WTC11 (cell line): ENCODE measurements around the gene RNF224. TPM values are rescaled to one million over a fixed set of nuclear protein-coding genes. Genes with fewer than 3 reads are reported as not detected.

Experiments
- ATAC-seq: fragments of 200-7000 bp; cut with Tn5 transposase; 2 replicates; pipeline ENCODE4 v1.10.0; 2021; ENCODE audit warnings: mild to moderate bottlenecking, moderate library complexity
- CTCF ChIA-PET: fragments of 300-600 bp; sonication (Branson Sonifier 250); formaldehyde crosslinking; loops from one replicate; lab custom pipeline; 2021; ENCODE audit warnings: antibody characterized with exemption; lab: Charles Lee
- POLR2A ChIA-PET: fragments of 350-600 bp; sonication (Branson Sonifier 250); formaldehyde crosslinking; loops from one replicate; lab custom pipeline; 2021; ENCODE audit warnings: antibody characterized with exemption; lab: Charles Lee
- DNase-seq: peaks from one replicate; pipeline ENCODE4 v3.0.0; 2021; ENCODE audit warnings: low spot score
- H3K27ac Mint-ChIP-seq: 2 replicates; pipeline ENCODE4 v1.8.0; 2021; ENCODE audit warnings: mixed read lengths
- H3K27me3 Mint-ChIP-seq: 2 replicates; pipeline ENCODE4 v1.8.0; 2021; ENCODE audit warnings: low read depth, mild to moderate bottlenecking, moderate library complexity, mixed read lengths
- H3K36me3 Mint-ChIP-seq: 2 replicates; pipeline ENCODE4 v1.8.0; 2021; ENCODE audit warnings: mixed read lengths
- H3K4me1 Mint-ChIP-seq: 2 replicates; pipeline ENCODE4 v1.8.0; 2022; ENCODE audit warnings: mixed read lengths
- H3K4me3 Mint-ChIP-seq: 2 replicates; pipeline ENCODE4 v1.8.0; 2021; ENCODE audit warnings: mild to moderate bottlenecking, moderate library complexity, mixed read lengths
- H3K9me3 Mint-ChIP-seq: 2 replicates; pipeline ENCODE4 v1.8.0; 2021; ENCODE audit warnings: mixed read lengths
- AFF4 ChIP-seq: sonication (generic); formaldehyde crosslinking; IDR thresholded peaks from 2 replicates; pipeline ENCODE4 v1.8.1; 2023; ENCODE audit warnings: mild to moderate bottlenecking, missing genetic modification reagents, borderline replicate concordance
- ARID4B ChIP-seq: sonication (generic); formaldehyde crosslinking; IDR thresholded peaks from 2 replicates; pipeline ENCODE4 v1.8.0; 2023; ENCODE audit warnings: missing genetic modification reagents, mild to moderate bottlenecking, borderline replicate concordance
- ATF1 ChIP-seq: sonication (generic); formaldehyde crosslinking; IDR thresholded peaks from 2 replicates; pipeline ENCODE4 v1.8.1; 2023; ENCODE audit warnings: mild to moderate bottlenecking, moderate library complexity, missing genetic modification reagents
- ATF6 ChIP-seq: sonication (generic); formaldehyde crosslinking; IDR thresholded peaks from 2 replicates; pipeline ENCODE4 v1.8.1; 2023; ENCODE audit warnings: mild to moderate bottlenecking, missing genetic modification reagents
- CREM ChIP-seq: sonication (generic); formaldehyde crosslinking; IDR thresholded peaks from 2 replicates; pipeline ENCODE4 v1.8.1; 2022; ENCODE audit warnings: mild to moderate bottlenecking, missing genetic modification reagents, moderate library complexity
- E2F1 ChIP-seq: sonication (generic); formaldehyde crosslinking; IDR thresholded peaks from 2 replicates; pipeline ENCODE4 v1.8.0; 2022; ENCODE audit warnings: mild to moderate bottlenecking, missing genetic modification reagents
- FOXK1 ChIP-seq: sonication (generic); formaldehyde crosslinking; IDR thresholded peaks from 2 replicates; pipeline ENCODE4 v1.8.0; 2022; ENCODE audit warnings: mild to moderate bottlenecking, moderate library complexity, missing genetic modification reagents
- HMGXB4 ChIP-seq: sonication (generic); formaldehyde crosslinking; IDR thresholded peaks from 2 replicates; pipeline ENCODE4 v1.8.1; 2023; ENCODE audit warnings: mild to moderate bottlenecking, moderate library complexity, missing genetic modification reagents
- IRF2 ChIP-seq: sonication (generic); formaldehyde crosslinking; IDR thresholded peaks from 2 replicates; pipeline ENCODE4 v1.8.0; 2022; ENCODE audit warnings: low read depth, missing genetic modification reagents, borderline replicate concordance
- NFATC4 ChIP-seq: fragments of 250-450 bp; sonication (Bioruptor Pico); IDR thresholded peaks from 2 replicates; pipeline ENCODE4 v1.9.0; 2021; ENCODE audit warnings: mild to moderate bottlenecking
- OVOL2 ChIP-seq: fragments of 250-450 bp; sonication (Bioruptor Pico); IDR thresholded peaks from 2 replicates; pipeline ENCODE4 v1.9.0; 2021; ENCODE audit warnings: mild to moderate bottlenecking, borderline replicate concordance
- SP1 ChIP-seq: sonication (generic); formaldehyde crosslinking; conservative IDR thresholded peaks from 2 replicates; pipeline ENCODE4 v1.8.1; 2022; ENCODE audit warnings: missing genetic modification reagents
- ZNF219 ChIP-seq: sonication (generic); formaldehyde crosslinking; IDR thresholded peaks from 2 replicates; pipeline ENCODE4 v1.8.0; 2023; ENCODE audit warnings: missing genetic modification reagents, mild to moderate bottlenecking, borderline replicate concordance
- ZNF232 ChIP-seq: sonication (generic); formaldehyde crosslinking; IDR thresholded peaks from 2 replicates; pipeline ENCODE4 v1.8.0; 2022; ENCODE audit warnings: mild to moderate bottlenecking, missing genetic modification reagents
- ZNF512 ChIP-seq: sonication (generic); formaldehyde crosslinking; IDR thresholded peaks from 2 replicates; pipeline ENCODE4 v1.8.1; 2022; ENCODE audit warnings: missing genetic modification reagents, borderline replicate concordance
- ZSCAN18 ChIP-seq: fragments of 250-450 bp; sonication (Bioruptor Pico); IDR thresholded peaks from 2 replicates; pipeline ENCODE4 v2.1.2; 2022; ENCODE audit warnings: mild to moderate bottlenecking, moderate library complexity
- total RNA-seq: library from RNA; stranded (reverse); gene quantifications from 3 replicates; pipeline ENCODE4 v1.2.3, GENCODE V29; 2021

Gene RNF224
- total RNA-seq, 1 experiment from 2014 or later, result 0.59 TPM

- no peaks in the 10 kb centered on the region for H3K9me3 Mint-ChIP-seq
- no peak overlapping the region; the same call in 1 of the 2 replicates for H3K27ac Mint-ChIP-seq
- H3K27me3 Mint-ChIP-seq, result no peaks in the 10 kb centered on the region
- ChIA-PET POLR2A (no interaction called here), CTCF (interaction anchor here (1.4 to 4.4 kb wide), 2 partner anchors 31 to 34 kb away, joined by 3 to 28 read pairs; partner anchors contain the start of gene NRARP)
- TF ChIP-seq OVOL2, result no peak
- TF ChIP-seq ATF1, result no peak
- TF ChIP-seq ZNF219 (CRISPR knock-in tag), result no peak
- no peak for TF ChIP-seq NFATC4 (CRISPR knock-in tag)
- no peak for TF ChIP-seq SP1 (CRISPR knock-in tag)
- TF ChIP-seq ZSCAN18 (CRISPR knock-in tag), result no peak
- no peak for TF ChIP-seq IRF2 (CRISPR knock-in tag)
- TF ChIP-seq HMGXB4 (CRISPR knock-in tag), result no peak
- TF ChIP-seq, all 79 proteins: peak for 0
- no peak for ATAC-seq
- H3K36me3 Mint-ChIP-seq, result peaks cover 20% of the 10 kb centered on the region
- H3K4me3 Mint-ChIP-seq, result no peak overlapping the region
- H3K4me1 Mint-ChIP-seq, result peaks cover 19% of the 10 kb centered on the region
- DNase-seq, result no peak
These were observed 43.8 kb downstream of the RNF224 start for GRCh38 chr9:137270929-137271695.

GRCh38 chr9:137271696-137272076 lies 44.4 kb downstream of the RNF224 start:
- no peak overlapping the region for H3K27ac Mint-ChIP-seq
- CTCF ChIA-PET, result interaction anchor here (0.9 to 4.4 kb wide), 4 partner anchors 10 to 37 kb away, joined by 3 to 28 read pairs (median 3); partner anchors contain the start of gene NRARP
- POLR2A ChIA-PET, result interaction anchor here (1.1 kb wide), 1 partner anchor 31 kb away, joined by 4 read pairs; the partner anchor contains the start of gene TUBB4B
- TF ChIP-seq NFATC4 (CRISPR knock-in tag) (no peak), E2F1 (no peak), ATF6 (no peak), ZNF512 (CRISPR knock-in tag) (no peak), AFF4 (CRISPR knock-in tag) (no peak), SP1 (CRISPR knock-in tag) (no peak), CREM (CRISPR knock-in tag) (no peak), ARID4B (CRISPR knock-in tag) (no peak), ZNF232 (CRISPR knock-in tag) (no peak), FOXK1 (CRISPR knock-in tag) (no peak)

More at GRCh38 chr9:137271696-137272076, 44.4 kb downstream of the RNF224 start:
- Mint-ChIP-seq H3K4me3 (no peak overlapping the region), H3K36me3 (peaks cover 20% of the 10 kb centered on the region), H3K9me3 (no peaks in the 10 kb centered on the region), H3K27me3 (no peaks in the 10 kb centered on the region), H3K4me1 (peaks cover 21% of the 10 kb centered on the region)
- DNase-seq, result no peak
- ATAC-seq, result no peak
